ENCODE data around the gene APOC4. TPM values are rescaled to one million over a fixed set of nuclear protein-coding genes. Genes with fewer than 3 reads are reported as not detected.
A peak's percentile ranks its signal among the peaks of the same experiment; 100 is the strongest.

APOC4 gene
- under 1 TPM in 1 of 2 donors, not detected in 1; 0.22 TPM for total RNA-seq
- polyA plus RNA-seq (ENCODE audit: insufficient read length in 2 of 2), result not detected
- long read RNA-seq, donor 1, result 0 reads
- long read RNA-seq, donor 2, result 0 reads
- long read RNA-seq, donor 3, result 0 reads
- long read RNA-seq, donor 4, result 0 reads

DNA sequence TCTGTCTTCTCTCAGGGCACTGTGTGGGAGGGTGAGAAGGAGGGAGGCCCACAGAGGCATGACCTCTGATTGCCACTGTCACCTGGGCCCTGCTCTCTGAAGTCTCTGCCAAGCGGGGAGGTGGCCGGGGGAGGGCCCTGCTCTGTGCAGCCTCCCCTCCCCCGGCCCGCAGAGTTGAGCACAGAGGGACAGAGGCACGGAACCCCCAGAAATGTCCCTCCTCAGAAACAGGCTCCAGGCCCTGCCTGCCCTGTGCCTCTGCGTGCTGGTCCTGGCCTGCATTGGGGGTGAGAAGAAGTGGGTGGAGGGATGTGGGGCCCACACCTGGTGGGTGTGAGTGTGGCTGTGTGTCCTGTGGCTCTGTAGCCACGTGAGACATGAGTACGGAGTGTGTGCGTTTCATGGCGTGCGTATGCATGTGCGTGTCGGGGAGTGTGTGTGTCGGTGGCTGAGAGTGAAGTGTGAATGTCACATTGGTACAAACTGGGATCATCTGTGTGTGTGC is at the start of gene APOC4:
Gene APOC4, plus strand, starts transcription at position 171 of the 505 bp plus-strand sequence. Its CDS starts 41 bp downstream, at position 212.
- DNase-seq (ENCODE audit: low read depth in 4 of 6, low spot score in 6 of 6), result no peak
- Histone ChIP-seq H3K4me1 (ENCODE audit: control insufficient read depth, insufficient read depth, low read length) (no peaks in the 10 kb centered on the region), H3K9me3 (ENCODE audit: control insufficient read depth, insufficient read depth, low read length) (no peaks in the 10 kb centered on the region), H3K4me3 (ENCODE audit: low read depth, low read length) (no peak within 1 kb of the TSS), H3K27me3 (ENCODE audit: control insufficient read depth, insufficient read depth, low read length) (no peaks in the 10 kb centered on the region), H3K27ac (ENCODE audit: low read depth, low read length) (no peak within 1 kb of the TSS), H3K36me3 (ENCODE audit: control insufficient read depth, insufficient read depth, low read length) (peaks cover 7% of the 10 kb centered on the region)
- WGBS (ENCODE audit: insufficient coverage), result 86% methylated on average over 13 of the region's 14 CpGs

DNA sequence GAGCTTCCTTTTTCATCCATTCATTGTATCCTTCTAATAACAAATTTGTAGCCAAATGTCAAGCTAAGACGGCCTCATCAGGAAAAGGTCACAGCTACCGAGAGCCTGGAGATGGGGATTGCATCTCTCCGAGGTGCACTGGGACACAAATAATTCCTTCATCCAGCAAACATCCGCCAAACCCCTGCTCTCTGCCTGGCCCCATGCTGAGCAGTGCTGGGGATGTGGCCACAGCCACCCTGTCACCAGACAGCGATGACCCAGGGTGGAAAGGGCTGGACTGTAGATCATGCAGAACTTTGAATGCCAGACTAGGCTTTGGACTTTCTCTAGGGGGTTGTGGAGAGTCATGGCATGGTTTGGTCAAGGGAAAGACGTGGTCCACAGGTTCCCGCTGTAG is 49.1 kb upstream of the APOC4 start:
- Histone ChIP-seq H3K36me3 (ENCODE audit: control insufficient read depth, insufficient read depth, low read length) (peaks cover 65% of the 10 kb centered on the region), H3K9me3 (ENCODE audit: control insufficient read depth, insufficient read depth, low read length) (no peaks in the 10 kb centered on the region), H3K27me3 (ENCODE audit: control insufficient read depth, insufficient read depth, low read length) (no peaks in the 10 kb centered on the region), H3K4me1 (ENCODE audit: control insufficient read depth, insufficient read depth, low read length) (peaks cover 20% of the 10 kb centered on the region), H3K27ac (ENCODE audit: low read depth, low read length) (no peak overlapping the region), H3K4me3 (ENCODE audit: low read depth, low read length) (no peak overlapping the region)
- WGBS (ENCODE audit: insufficient coverage), result 90% methylated on average over 7 of the region's 7 CpGs
- DNase-seq (ENCODE audit: low read depth in 4 of 6, low spot score in 6 of 6), result no peak

- Histone ChIP-seq H3K36me3 (ENCODE audit: control insufficient read depth, insufficient read depth, low read length) (peaks cover 65% of the 10 kb centered on the region), H3K27me3 (ENCODE audit: control insufficient read depth, insufficient read depth, low read length) (no peaks in the 10 kb centered on the region), H3K4me1 (ENCODE audit: control insufficient read depth, insufficient read depth, low read length) (peaks cover 20% of the 10 kb centered on the region), H3K4me3 (ENCODE audit: low read depth, low read length) (no peak overlapping the region), H3K27ac (ENCODE audit: low read depth, low read length) (no peak overlapping the region), H3K9me3 (ENCODE audit: control insufficient read depth, insufficient read depth, low read length) (no peaks in the 10 kb centered on the region)
- 94% methylated on average over 12 of the region's 18 CpGs for WGBS (ENCODE audit: insufficient coverage)
- no peak for DNase-seq (ENCODE audit: low read depth in 4 of 6, low spot score in 6 of 6)
Measured at GRCh38 chr19:44893332-44894051, 48.5 kb upstream of the APOC4 start.

- no peak overlapping the region for H3K4me3 ChIP-seq (ENCODE audit: low read depth, low read length)
- H3K36me3 ChIP-seq (ENCODE audit: control insufficient read depth, insufficient read depth, low read length), result peaks cover 63% of the 10 kb centered on the region
- no peaks in the 10 kb centered on the region for H3K27me3 ChIP-seq (ENCODE audit: control insufficient read depth, insufficient read depth, low read length)
- H3K9me3 ChIP-seq (ENCODE audit: control insufficient read depth, insufficient read depth, low read length), result no peaks in the 10 kb centered on the region
- peaks cover 20% of the 10 kb centered on the region for H3K4me1 ChIP-seq (ENCODE audit: control insufficient read depth, insufficient read depth, low read length)
- no peak for DNase-seq (ENCODE audit: low read depth in 4 of 6, low spot score in 6 of 6)
- H3K27ac ChIP-seq (ENCODE audit: low read depth, low read length), result no peak overlapping the region
- 90% methylated on average over 2 of the region's 6 CpGs for WGBS (ENCODE audit: insufficient coverage)
Measured at GRCh38 chr19:44894052-44894400, 48.0 kb upstream of the APOC4 start.

DNA sequence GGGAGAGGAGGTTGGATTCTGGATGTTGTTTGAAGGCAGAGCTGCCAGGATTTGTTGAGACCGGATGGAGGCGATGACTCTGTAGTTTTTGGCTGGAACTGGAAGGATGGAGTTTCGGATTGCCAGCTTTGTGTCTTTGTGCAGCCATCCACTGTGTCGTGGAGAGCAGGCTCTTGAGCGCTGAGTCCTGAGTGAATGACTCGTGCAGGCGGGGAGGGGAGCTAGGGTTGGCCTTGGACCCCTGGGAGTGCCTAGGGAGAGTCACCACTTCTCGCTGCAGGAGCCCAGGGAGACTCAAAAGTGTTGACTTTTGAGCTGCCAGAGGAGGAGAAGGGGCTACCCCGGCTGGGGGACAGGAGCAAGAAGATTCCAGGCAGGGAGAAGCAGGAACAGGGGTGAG is 47.1 kb upstream of the APOC4 start:
- DNase-seq (ENCODE audit: low read depth in 4 of 6, low spot score in 6 of 6), result no peak
- Histone ChIP-seq H3K9me3 (ENCODE audit: control insufficient read depth, insufficient read depth, low read length) (no peaks in the 10 kb centered on the region), H3K4me1 (ENCODE audit: control insufficient read depth, insufficient read depth, low read length) (peaks cover 16% of the 10 kb centered on the region), H3K4me3 (ENCODE audit: low read depth, low read length) (no peak overlapping the region), H3K27ac (ENCODE audit: low read depth, low read length) (no peak overlapping the region), H3K36me3 (ENCODE audit: control insufficient read depth, insufficient read depth, low read length) (peaks cover 70% of the 10 kb centered on the region), H3K27me3 (ENCODE audit: control insufficient read depth, insufficient read depth, low read length) (no peaks in the 10 kb centered on the region)
- WGBS (ENCODE audit: insufficient coverage), result 91% methylated on average over 9 of the region's 9 CpGs

DNA sequence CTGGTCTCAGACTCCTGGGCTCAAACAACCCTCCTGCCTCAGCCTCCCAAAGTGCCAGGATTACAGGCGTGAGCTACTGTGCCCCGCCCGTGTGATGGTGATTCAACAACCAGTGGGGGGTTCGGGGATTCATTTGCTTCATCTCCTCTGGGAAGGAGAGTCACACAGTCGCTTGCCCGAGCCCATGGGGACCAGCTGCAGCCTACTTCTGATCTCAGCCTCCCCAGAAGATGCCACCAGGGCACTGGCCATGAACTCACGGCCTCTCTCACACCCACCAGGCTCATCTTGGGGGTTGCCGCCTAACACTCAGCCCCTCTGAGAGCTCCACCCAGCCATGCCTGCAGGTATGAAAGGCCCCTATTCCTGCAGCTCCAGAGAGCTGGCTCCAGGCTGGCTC is 44.2 kb upstream of the APOC4 start:
- Histone ChIP-seq H3K9me3 (ENCODE audit: control insufficient read depth, insufficient read depth, low read length) (no peaks in the 10 kb centered on the region), H3K27me3 (ENCODE audit: control insufficient read depth, insufficient read depth, low read length) (no peaks in the 10 kb centered on the region), H3K36me3 (ENCODE audit: control insufficient read depth, insufficient read depth, low read length) (peaks cover 94% of the 10 kb centered on the region), H3K27ac (ENCODE audit: low read depth, low read length) (no peak overlapping the region), H3K4me1 (ENCODE audit: control insufficient read depth, insufficient read depth, low read length) (no peaks in the 10 kb centered on the region), H3K4me3 (ENCODE audit: low read depth, low read length) (no peak overlapping the region)
- WGBS (ENCODE audit: insufficient coverage), result 94% methylated on average over 8 of the region's 8 CpGs
- DNase-seq (ENCODE audit: low read depth in 4 of 6, low spot score in 6 of 6), result no peak

DNA sequence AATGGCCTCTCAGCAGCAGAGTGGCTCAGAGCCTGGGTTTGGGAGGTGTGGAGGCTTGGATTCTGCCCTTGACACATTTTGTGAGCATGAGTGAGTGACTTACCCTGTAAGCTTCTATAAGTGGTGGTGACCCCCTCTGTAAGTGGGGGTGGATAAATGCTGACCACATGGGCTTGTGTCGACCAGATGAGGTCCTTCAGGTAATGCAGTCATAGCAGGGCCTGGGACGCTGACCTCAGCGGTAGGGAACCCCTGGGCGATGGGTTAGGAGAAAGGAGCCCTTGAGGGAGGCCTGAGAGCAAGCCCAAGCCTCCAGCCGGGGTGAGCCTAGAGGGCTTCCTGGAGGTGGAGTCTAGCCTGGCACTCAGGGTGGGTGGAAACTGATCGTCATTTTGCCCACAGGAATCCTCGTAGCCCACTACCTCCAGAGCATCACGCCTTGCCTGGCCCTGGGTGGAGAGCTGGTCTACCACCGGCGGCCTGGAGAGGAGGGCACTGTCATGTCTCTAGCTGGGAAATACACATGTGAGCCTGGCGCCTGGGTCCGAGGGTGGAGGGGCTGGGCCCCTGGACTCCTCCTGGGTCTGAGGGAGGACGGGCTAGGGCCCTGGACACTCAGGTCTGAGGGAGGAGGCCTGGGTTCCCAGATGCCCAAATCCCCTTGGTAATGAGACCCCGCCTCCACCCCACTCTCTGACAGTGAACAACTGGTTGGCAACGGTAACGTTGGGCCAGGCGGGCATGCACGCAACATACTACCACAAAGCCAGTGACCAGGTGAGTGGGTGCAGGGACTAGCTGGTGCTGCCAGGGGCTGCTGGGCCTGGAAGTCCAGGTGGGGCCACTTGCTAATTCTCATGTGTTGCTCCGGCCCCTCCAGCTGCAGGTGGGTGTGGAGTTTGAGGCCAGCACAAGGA is 41.5 kb upstream of the APOC4 start:
- no peak overlapping the region for H3K27ac ChIP-seq (ENCODE audit: low read depth, low read length)
- H3K27me3 ChIP-seq (ENCODE audit: control insufficient read depth, insufficient read depth, low read length), result peaks cover 4% of the 10 kb centered on the region
- H3K36me3 ChIP-seq (ENCODE audit: control insufficient read depth, insufficient read depth, low read length), result peaks cover 73% of the 10 kb centered on the region
- no peaks in the 10 kb centered on the region for H3K9me3 ChIP-seq (ENCODE audit: control insufficient read depth, insufficient read depth, low read length)
- H3K4me1 ChIP-seq (ENCODE audit: control insufficient read depth, insufficient read depth, low read length), result peaks cover 24% of the 10 kb centered on the region
- 97% methylated on average over 13 of the region's 19 CpGs for WGBS (ENCODE audit: insufficient coverage)
- no peak overlapping the region for H3K4me3 ChIP-seq (ENCODE audit: low read depth, low read length)
- no peak for DNase-seq (ENCODE audit: low read depth in 4 of 6, low spot score in 6 of 6)

- peaks cover 58% of the 10 kb centered on the region for H3K36me3 ChIP-seq (ENCODE audit: control insufficient read depth, insufficient read depth, low read length)
- H3K9me3 ChIP-seq (ENCODE audit: control insufficient read depth, insufficient read depth, low read length), result no peaks in the 10 kb centered on the region
- no peak overlapping the region for H3K27ac ChIP-seq (ENCODE audit: low read depth, low read length)
- WGBS (ENCODE audit: insufficient coverage), result 79% methylated on average over 6 of the region's 15 CpGs
- H3K4me1 ChIP-seq (ENCODE audit: control insufficient read depth, insufficient read depth, low read length), result peaks cover 44% of the 10 kb centered on the region
- no peak for DNase-seq (ENCODE audit: low read depth in 4 of 6, low spot score in 6 of 6)
- H3K27me3 ChIP-seq (ENCODE audit: control insufficient read depth, insufficient read depth, low read length), result peaks cover 14% of the 10 kb centered on the region
- H3K4me3 ChIP-seq (ENCODE audit: low read depth, low read length), result no peak overlapping the region
Measured at GRCh38 chr19:44903216-44903601, 38.8 kb upstream of the APOC4 start.

DNA sequence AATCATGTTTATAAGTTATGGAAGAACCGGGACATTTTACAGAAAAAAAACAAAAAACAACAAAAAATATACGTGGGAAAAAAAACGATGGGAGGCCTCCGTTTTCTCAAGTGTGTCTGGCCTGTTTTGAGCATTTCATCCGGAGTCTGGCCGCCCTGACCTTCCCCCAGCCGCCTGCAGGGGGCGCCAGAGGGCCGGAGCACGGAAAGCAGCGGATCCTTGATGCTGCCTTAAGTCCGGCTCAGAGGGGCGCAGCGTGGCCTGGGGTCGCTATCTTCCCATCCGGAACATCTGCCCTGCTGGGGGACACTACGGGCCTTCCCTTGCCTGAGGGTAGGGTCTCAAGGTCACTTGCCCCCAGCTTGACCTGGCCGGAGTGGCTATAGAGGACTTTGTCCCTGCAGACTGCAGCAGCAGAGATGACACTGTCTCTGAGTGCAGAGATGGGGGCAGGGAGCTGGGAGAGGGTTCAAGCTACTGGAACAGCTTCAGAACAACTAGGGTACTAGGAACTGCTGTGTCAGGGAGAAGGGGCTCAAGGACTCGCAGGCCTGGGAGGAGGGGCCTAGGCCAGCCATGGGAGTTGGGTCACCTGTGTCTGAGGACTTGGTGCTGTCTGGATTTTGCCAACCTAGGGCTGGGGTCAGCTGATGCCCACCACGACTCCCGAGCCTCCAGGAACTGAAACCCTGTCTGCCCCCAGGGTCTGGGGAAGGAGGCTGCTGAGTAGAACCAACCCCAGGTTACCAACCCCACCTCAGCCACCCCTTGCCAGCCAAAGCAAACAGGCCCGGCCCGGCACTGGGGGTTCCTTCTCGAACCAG is 38.2 kb upstream of the APOC4 start:
- H3K4me1 ChIP-seq (ENCODE audit: control insufficient read depth, insufficient read depth, low read length), result peaks cover 44% of the 10 kb centered on the region
- H3K9me3 ChIP-seq (ENCODE audit: control insufficient read depth, insufficient read depth, low read length), result no peaks in the 10 kb centered on the region
- H3K27ac ChIP-seq (ENCODE audit: low read depth, low read length), result peak overlapping the region; percentile 64
- peak in 2 of 6 donors; percentile 78 to 79 for DNase-seq (ENCODE audit: low read depth in 4 of 6, low spot score in 6 of 6)
- no peak overlapping the region for H3K4me3 ChIP-seq (ENCODE audit: low read depth, low read length)
- WGBS (ENCODE audit: insufficient coverage), result 19% methylated on average over 21 of the region's 24 CpGs
- H3K27me3 ChIP-seq (ENCODE audit: control insufficient read depth, insufficient read depth, low read length), result peaks cover 14% of the 10 kb centered on the region
- peaks cover 59% of the 10 kb centered on the region for H3K36me3 ChIP-seq (ENCODE audit: control insufficient read depth, insufficient read depth, low read length)
